Measurements from ENCODE around the gene COL19A1.
"Not testable (repeated sequence)": the region's sequence is repeated elsewhere in the genome, so short reads cannot be mapped to it uniquely, and the experiment has no call there.

COL19A1 gene

GRCh38 chr6:69901361-69901760, 35.0 kb downstream of the COL19A1 start:
- no peak for DNase-seq

- no peak for DNase-seq
Observed at GRCh38 chr6:69907981-69908498, 41.7 kb downstream of the COL19A1 start.

GRCh38 chr6:69913361-69913760, 47.0 kb downstream of the COL19A1 start:
- DNase-seq = no peak

GRCh38 chr6:69914015-69914485, 47.7 kb downstream of the COL19A1 start:
- DNase-seq = no peak

- no peak for DNase-seq
Observed at GRCh38 chr6:69915346-69915745, 49.0 kb downstream of the COL19A1 start.

- peak; percentile 8 to 28 for DNase-seq
Observed at GRCh38 chr6:69917834-69918233, 51.5 kb downstream of the COL19A1 start.

GRCh38 chr6:69918813-69919475, 52.6 kb downstream of the COL19A1 start:
- DNase-seq = no peak

- DNase-seq = not testable (repeated sequence)
Observed at GRCh38 chr6:69921066-69921465, 54.7 kb downstream of the COL19A1 start.

GRCh38 chr6:69921611-69922010, 55.3 kb downstream of the COL19A1 start:
- not testable (repeated sequence) for DNase-seq

GRCh38 chr6:69926745-69927144, 60.4 kb downstream of the COL19A1 start:
- DNase-seq = no peak

- no peak for DNase-seq
Observed at GRCh38 chr6:69933239-69933638, 66.9 kb downstream of the COL19A1 start.

GRCh38 chr6:69935079-69935478, 68.7 kb downstream of the COL19A1 start:
- no peak for DNase-seq

- no peak for DNase-seq
Observed at GRCh38 chr6:69936674-69937363, 70.5 kb downstream of the COL19A1 start.

- no peak for DNase-seq
Observed at GRCh38 chr6:69937402-69938136, 71.2 kb downstream of the COL19A1 start.

GRCh38 chr6:69942485-69942884, 76.1 kb downstream of the COL19A1 start:
- no peak for DNase-seq

- no peak for DNase-seq
Observed at GRCh38 chr6:69945192-69945591, 78.8 kb downstream of the COL19A1 start.

GRCh38 chr6:69948479-69949114, 82.2 kb downstream of the COL19A1 start:
- no peak for DNase-seq

- no peak for DNase-seq
Observed at GRCh38 chr6:69953491-69953890, 87.1 kb downstream of the COL19A1 start.

- DNase-seq = no peak
Observed at GRCh38 chr6:69954733-69955132, 88.4 kb downstream of the COL19A1 start.

GRCh38 chr6:69957985-69958559, 91.7 kb downstream of the COL19A1 start:
- no peak for DNase-seq

- DNase-seq = no peak
Observed at GRCh38 chr6:69958978-69959377, 92.6 kb downstream of the COL19A1 start.

GRCh38 chr6:69965974-69966373, 99.6 kb downstream of the COL19A1 start:
- not testable (repeated sequence) for DNase-seq

GRCh38 chr6:69973138-69973537, 106.8 kb downstream of the COL19A1 start:
- DNase-seq = no peak
